BLaER1 (cell line): ENCODE results near the gene USP6NL.

Experiments used
- H3K27ac ChIP-seq: shearing (Covaris generic); formaldehyde crosslinking; 2 replicates; pipeline ENCODE4 v1.8.1; 2022
- H3K27me3 ChIP-seq: shearing (Covaris generic); formaldehyde crosslinking; 2 replicates; pipeline ENCODE4 v1.8.1; 2022
- H3K36me3 ChIP-seq: shearing (Covaris generic); formaldehyde crosslinking; 2 replicates; pipeline ENCODE4 v1.8.1; 2022
- H3K4me1 ChIP-seq: shearing (Covaris generic); formaldehyde crosslinking; 2 replicates; pipeline ENCODE4 v1.8.1; 2022
- H3K4me2 ChIP-seq: shearing (Covaris generic); formaldehyde crosslinking; 2 replicates; pipeline ENCODE4 v1.8.1; 2022
- H3K4me3 ChIP-seq: shearing (Covaris generic); formaldehyde crosslinking; 2 replicates; pipeline ENCODE4 v1.8.1; 2022
- H3K9ac ChIP-seq: shearing (Covaris generic); formaldehyde crosslinking; 2 replicates; pipeline ENCODE4 v1.8.1; 2022
- H3K9me3 ChIP-seq: shearing (Covaris generic); formaldehyde crosslinking; 2 replicates; pipeline ENCODE4 v1.8.1; 2022
- H4K20me1 ChIP-seq: shearing (Covaris generic); formaldehyde crosslinking; 2 replicates; pipeline ENCODE4 v1.8.1; 2022
- Cebpa-rat ChIP-seq: shearing (Covaris generic); IDR thresholded peaks from 2 replicates; pipeline ENCODE4 v1.8.1; 2022

Gene USP6NL

GRCh38 chr10:11447586-11447985, 163.9 kb downstream of the USP6NL start:
- 0 out of 2 replicates have a peak overlapping the region, but pooled peaks have one; percentile 20 for H3K4me2 ChIP-seq
- H3K4me3 ChIP-seq = no peak overlapping the region
- H3K4me1 ChIP-seq = peaks cover 18% of the 10 kb centered on the region
- H3K27me3 ChIP-seq = no peaks in the 10 kb centered on the region
- H3K9me3 ChIP-seq = no peaks in the 10 kb centered on the region
- H4K20me1 ChIP-seq = no peaks in the 10 kb centered on the region
- H3K9ac ChIP-seq = no peak overlapping the region
- no peak overlapping the region for H3K27ac ChIP-seq
- H3K36me3 ChIP-seq = no peaks in the 10 kb centered on the region
- no peak for TF ChIP-seq Cebpa-rat

GRCh38 chr10:11446864-11447263, 164.6 kb downstream of the USP6NL start:
- H3K4me2 ChIP-seq = no peak overlapping the region
- H3K27me3 ChIP-seq = no peaks in the 10 kb centered on the region
- H3K9me3 ChIP-seq = no peaks in the 10 kb centered on the region
- H3K4me3 ChIP-seq = no peak overlapping the region
- no peaks in the 10 kb centered on the region for H4K20me1 ChIP-seq
- no peak for TF ChIP-seq Cebpa-rat
- H3K27ac ChIP-seq = no peak overlapping the region
- H3K9ac ChIP-seq = no peak overlapping the region
- H3K36me3 ChIP-seq = no peaks in the 10 kb centered on the region
- H3K4me1 ChIP-seq = peaks cover 18% of the 10 kb centered on the region

GRCh38 chr10:11446133-11446532, 165.3 kb downstream of the USP6NL start:
- no peak for TF ChIP-seq Cebpa-rat
- H3K4me3 ChIP-seq = no peak overlapping the region
- no peak overlapping the region for H3K9ac ChIP-seq
- H3K4me1 ChIP-seq = peaks cover 18% of the 10 kb centered on the region
- no peak overlapping the region for H3K27ac ChIP-seq
- no peaks in the 10 kb centered on the region for H3K36me3 ChIP-seq
- H4K20me1 ChIP-seq = no peaks in the 10 kb centered on the region
- H3K9me3 ChIP-seq = no peaks in the 10 kb centered on the region
- no peak overlapping the region for H3K4me2 ChIP-seq
- H3K27me3 ChIP-seq = no peaks in the 10 kb centered on the region

- no peaks in the 10 kb centered on the region for H3K36me3 ChIP-seq
- H3K4me2 ChIP-seq = no peak overlapping the region
- H3K9ac ChIP-seq = no peak overlapping the region
- H4K20me1 ChIP-seq = no peaks in the 10 kb centered on the region
- H3K27ac ChIP-seq = no peak overlapping the region
- no peak for TF ChIP-seq Cebpa-rat
- H3K9me3 ChIP-seq = no peaks in the 10 kb centered on the region
- peaks cover 28% of the 10 kb centered on the region for H3K4me1 ChIP-seq
- H3K4me3 ChIP-seq = no peak overlapping the region
- H3K27me3 ChIP-seq = no peaks in the 10 kb centered on the region
Measured at GRCh38 chr10:11444531-11445228, 166.8 kb downstream of the USP6NL start.

GRCh38 chr10:11444155-11444530, 167.3 kb downstream of the USP6NL start:
- Histone ChIP-seq H3K4me3 (no peak overlapping the region), H4K20me1 (no peaks in the 10 kb centered on the region), H3K4me2 (no peak overlapping the region), H3K9me3 (no peaks in the 10 kb centered on the region), H3K27me3 (no peaks in the 10 kb centered on the region), H3K27ac (no peak overlapping the region), H3K9ac (no peak overlapping the region), H3K36me3 (no peaks in the 10 kb centered on the region), H3K4me1 (peaks cover 29% of the 10 kb centered on the region)
- TF ChIP-seq Cebpa-rat = no peak

GRCh38 chr10:11443468-11444154, 167.8 kb downstream of the USP6NL start:
- TF ChIP-seq Cebpa-rat = no peak
- H3K9ac ChIP-seq = no peak overlapping the region
- no peak overlapping the region for H3K4me2 ChIP-seq
- H3K4me1 ChIP-seq = peaks cover 24% of the 10 kb centered on the region
- H4K20me1 ChIP-seq = no peaks in the 10 kb centered on the region
- no peaks in the 10 kb centered on the region for H3K36me3 ChIP-seq
- no peaks in the 10 kb centered on the region for H3K9me3 ChIP-seq
- H3K4me3 ChIP-seq = no peak overlapping the region
- H3K27ac ChIP-seq = no peak overlapping the region
- H3K27me3 ChIP-seq = no peaks in the 10 kb centered on the region

GRCh38 chr10:11442001-11442773, 169.3 kb downstream of the USP6NL start:
- Histone ChIP-seq H3K36me3 (no peaks in the 10 kb centered on the region), H3K9ac (no peak overlapping the region), H3K4me3 (no peak overlapping the region), H3K27me3 (no peaks in the 10 kb centered on the region), H3K9me3 (no peaks in the 10 kb centered on the region), H4K20me1 (no peaks in the 10 kb centered on the region), H3K4me2 (no peak overlapping the region), H3K4me1 (peaks cover 12% of the 10 kb centered on the region), H3K27ac (no peak overlapping the region)
- TF ChIP-seq Cebpa-rat = no peak

GRCh38 chr10:11441151-11441535, 170.3 kb downstream of the USP6NL start:
- no peak overlapping the region for H3K4me3 ChIP-seq
- H3K27ac ChIP-seq = no peak overlapping the region
- H3K4me2 ChIP-seq = no peak overlapping the region
- H3K9me3 ChIP-seq = no peaks in the 10 kb centered on the region
- H3K9ac ChIP-seq = no peak overlapping the region
- no peaks in the 10 kb centered on the region for H3K27me3 ChIP-seq
- no peaks in the 10 kb centered on the region for H4K20me1 ChIP-seq
- peaks cover 17% of the 10 kb centered on the region for H3K4me1 ChIP-seq
- TF ChIP-seq Cebpa-rat = no peak
- no peaks in the 10 kb centered on the region for H3K36me3 ChIP-seq

- Histone ChIP-seq H4K20me1 (no peaks in the 10 kb centered on the region), H3K4me3 (no peak overlapping the region), H3K4me1 (peaks cover 23% of the 10 kb centered on the region), H3K9ac (no peak overlapping the region), H3K27me3 (no peaks in the 10 kb centered on the region), H3K36me3 (no peaks in the 10 kb centered on the region), H3K9me3 (no peaks in the 10 kb centered on the region), H3K27ac (no peak overlapping the region), H3K4me2 (peak overlapping the region; percentile 42)
- TF ChIP-seq Cebpa-rat = no peak
Measured at GRCh38 chr10:11440250-11441150, 170.9 kb downstream of the USP6NL start.
